Mesothelial cell of epicardium (in vitro differentiated cells): Measurements from ENCODE around the gene NPR2. TPM values are rescaled to one million over a fixed set of nuclear protein-coding genes. Genes with fewer than 3 reads are reported as not detected.

ENCODE experiments used
- DNase-seq, 2 experiments: peaks; one replicate each; pipeline ENCODE4 v3.0.0; 2021; ENCODE audit warnings: low spot score in 2 of 2; ENCODE audit not compliant: unreplicated experiment in 2 of 2
- H3K27ac Mint-ChIP-seq: 2 replicates; pipeline ENCODE4 v1.8.0; 2021; ENCODE audit warnings: mixed read lengths
- H3K27me3 Mint-ChIP-seq: 2 replicates; pipeline ENCODE4 v1.8.0; 2021; ENCODE audit warnings: low read depth, mixed read lengths
- H3K36me3 Mint-ChIP-seq: 2 replicates; pipeline ENCODE4 v1.8.0; 2021; ENCODE audit warnings: mixed read lengths
- H3K4me1 Mint-ChIP-seq: 2 replicates; pipeline ENCODE4 v1.8.0; 2021; ENCODE audit warnings: mixed read lengths
- H3K4me3 Mint-ChIP-seq: 2 replicates; pipeline ENCODE4 v1.8.0; 2021; ENCODE audit warnings: mild to moderate bottlenecking, moderate library complexity, mixed read lengths
- H3K9me3 Mint-ChIP-seq: 2 replicates; pipeline ENCODE4 v1.8.0; 2021; ENCODE audit warnings: mixed read lengths
- CTCF ChIP-seq: fragments of 200-600 bp; sonication (generic); IDR thresholded peaks from one replicate; pipeline ENCODE4 v1.5.0; 2021; ENCODE audit warnings: antibody characterized with exemption; ENCODE audit not compliant: unreplicated experiment
- total RNA-seq: library from RNA; stranded (reverse); gene quantifications from 3 replicates; pipeline ENCODE4 v1.2.1, GENCODE V29; 2021

NPR2 gene
- total RNA-seq, 1 donor from 2014 or later, result 30.6 TPM

GRCh38 chr9:35746583-35746982 is 44.8 kb upstream of the NPR2 start:
- Mint-ChIP-seq H3K9me3 (no peaks in the 10 kb centered on the region), H3K36me3 (peaks cover 11% of the 10 kb centered on the region), H3K4me3 (peak overlapping the region; percentile 90), H3K27me3 (no peaks in the 10 kb centered on the region), H3K4me1 (peaks cover 35% of the 10 kb centered on the region), H3K27ac (peak overlapping the region; percentile 69)
- TF ChIP-seq CTCF, result no peak
- no peak for DNase-seq

GRCh38 chr9:35748242-35748857 is 43.0 kb upstream of the NPR2 start:
- Mint-ChIP-seq H3K36me3 (peaks cover 15% of the 10 kb centered on the region), H3K9me3 (no peaks in the 10 kb centered on the region)

GRCh38 chr9:35748858-35749514 is 42.4 kb upstream of the NPR2 start, which contains the start of the genes GBA2 and RGP1:
TSS of gene GBA2 (minus strand) at chr9:35749228. CDS start at chr9:35748704, 524 bp downstream.
TSS of gene RGP1 (plus strand) at chr9:35749287. CDS start at chr9:35749756, 469 bp downstream.
- H3K27me3 Mint-ChIP-seq, result no peaks in the 10 kb centered on the region
- peak; percentile 42 to 76 for DNase-seq
- H3K4me1 Mint-ChIP-seq, result peaks cover 35% of the 10 kb centered on the region
- no peak for TF ChIP-seq CTCF
- H3K36me3 Mint-ChIP-seq, result peaks cover 15% of the 10 kb centered on the region
- H3K4me3 Mint-ChIP-seq, result peak within 1 kb of the TSS; percentile 94
- H3K9me3 Mint-ChIP-seq, result no peaks in the 10 kb centered on the region
- H3K27ac Mint-ChIP-seq, result peak within 1 kb of the TSS; percentile 95

More at GRCh38 chr9:35748242-35748857, 43.0 kb upstream of the NPR2 start:
- H3K27me3 Mint-ChIP-seq, result no peaks in the 10 kb centered on the region
- H3K4me3 Mint-ChIP-seq, result peak overlapping the region; percentile 90
- peak overlapping the region; percentile 91 for H3K27ac Mint-ChIP-seq
- H3K4me1 Mint-ChIP-seq, result peaks cover 35% of the 10 kb centered on the region
- no peak for DNase-seq
- no peak for TF ChIP-seq CTCF

GRCh38 chr9:35749515-35750255 is 41.7 kb upstream of the NPR2 start:
- H3K4me3 Mint-ChIP-seq, result peak overlapping the region; percentile 94
- no peak for TF ChIP-seq CTCF
- H3K4me1 Mint-ChIP-seq, result peaks cover 35% of the 10 kb centered on the region
- H3K9me3 Mint-ChIP-seq, result no peaks in the 10 kb centered on the region
- H3K27ac Mint-ChIP-seq, result peak overlapping the region; percentile 95
- H3K36me3 Mint-ChIP-seq, result peaks cover 15% of the 10 kb centered on the region
- H3K27me3 Mint-ChIP-seq, result no peaks in the 10 kb centered on the region
- DNase-seq, result no peak

- Mint-ChIP-seq H3K36me3 (peaks cover 15% of the 10 kb centered on the region), H3K9me3 (no peaks in the 10 kb centered on the region), H3K27me3 (no peaks in the 10 kb centered on the region), H3K4me3 (peak overlapping the region; percentile 94), H3K27ac (peak overlapping the region; percentile 95), H3K4me1 (peaks cover 35% of the 10 kb centered on the region)
- TF ChIP-seq CTCF, result no peak
- DNase-seq, result no peak
These were observed 41.2 kb upstream of the NPR2 start for GRCh38 chr9:35750256-35750531.
